ENCODE results near the gene KAZN. TPM values are rescaled to one million over a fixed set of nuclear protein-coding genes. Genes with fewer than 3 reads are reported as not detected.

Gene KAZN
- total RNA-seq, 1 donor from 2014 or later: 11.6 TPM

DNA sequence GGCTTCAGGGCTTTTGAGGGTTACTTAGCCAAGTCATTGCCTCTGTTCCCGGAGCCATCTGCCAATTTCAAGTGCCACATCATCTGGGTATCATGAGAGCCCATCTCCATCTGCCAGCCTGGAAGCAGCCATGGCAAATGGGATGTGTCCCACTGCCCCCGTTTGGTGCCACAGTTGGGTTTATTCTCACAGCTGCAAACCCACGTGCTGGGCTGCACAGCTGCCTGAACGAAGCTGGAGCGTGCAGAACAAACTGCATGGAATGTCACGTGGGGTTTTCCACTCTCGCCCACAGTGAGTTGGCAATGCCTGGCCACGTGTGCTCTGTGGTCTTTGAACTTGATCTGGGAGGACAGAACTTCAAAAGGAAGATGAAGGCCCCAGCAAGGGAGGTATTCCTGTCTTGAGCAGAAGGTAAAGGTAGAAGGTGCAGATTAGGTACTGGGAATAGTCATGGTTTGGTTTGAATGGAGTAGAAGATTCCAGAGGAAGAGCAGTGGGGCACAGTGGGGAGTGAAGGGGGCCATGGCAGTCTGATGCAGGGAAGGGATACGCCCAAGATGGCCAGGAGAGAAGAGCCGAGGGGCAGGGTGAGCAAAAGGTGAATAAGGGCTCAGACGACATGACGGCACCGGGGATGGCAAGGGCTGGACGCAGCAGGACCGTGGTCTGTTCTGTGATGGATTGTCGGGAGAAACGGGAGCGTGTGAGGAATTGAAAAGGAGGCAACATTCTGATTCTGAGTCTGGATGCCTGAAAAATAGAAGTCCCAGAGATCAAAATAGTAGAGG lies 222.0 kb downstream of the KAZN start:
- H3K27me3 Mint-ChIP-seq (ENCODE audit: low read depth): no peaks in the 10 kb centered on the region
- H3K4me1 Mint-ChIP-seq: no peaks in the 10 kb centered on the region

GRCh38 chr1:14822493-14822892 lies 224.0 kb downstream of the KAZN start:
- Mint-ChIP-seq H3K4me3 (no peak overlapping the region), H3K4me1 (no peaks in the 10 kb centered on the region), H3K27ac (ENCODE audit: unreplicated experiment) (no peak overlapping the region), H3K36me3 (ENCODE audit: low read depth) (no peaks in the 10 kb centered on the region), H3K27me3 (ENCODE audit: low read depth) (no peaks in the 10 kb centered on the region), H3K9me3 (no peaks in the 10 kb centered on the region)
- TF ChIP-seq CTCF (conservative IDR thresholded peaks at IDR 0.05): no peak
- no peak for DNase-seq (ENCODE audit: low read depth, low spot score)

More for the DNA sequence above, 222.0 kb downstream of the KAZN start:
- no peak for DNase-seq (ENCODE audit: low read depth, low spot score)
- no peak for TF ChIP-seq CTCF (conservative IDR thresholded peaks at IDR 0.05)
- Mint-ChIP-seq H3K4me3 (no peak overlapping the region), H3K36me3 (ENCODE audit: low read depth) (no peaks in the 10 kb centered on the region), H3K27ac (ENCODE audit: unreplicated experiment) (no peak overlapping the region), H3K9me3 (no peaks in the 10 kb centered on the region)

- no peaks in the 10 kb centered on the region for H3K36me3 Mint-ChIP-seq (ENCODE audit: low read depth)
- no peaks in the 10 kb centered on the region for H3K9me3 Mint-ChIP-seq
- H3K4me1 Mint-ChIP-seq: no peaks in the 10 kb centered on the region
- no peak for TF ChIP-seq CTCF (conservative IDR thresholded peaks at IDR 0.05)
- no peak for DNase-seq (ENCODE audit: low read depth, low spot score)
- H3K4me3 Mint-ChIP-seq: no peak overlapping the region
- H3K27ac Mint-ChIP-seq (ENCODE audit: unreplicated experiment): no peak overlapping the region
- no peaks in the 10 kb centered on the region for H3K27me3 Mint-ChIP-seq (ENCODE audit: low read depth)
Measured at GRCh38 chr1:14822996-14823395, 224.5 kb downstream of the KAZN start.

DNA sequence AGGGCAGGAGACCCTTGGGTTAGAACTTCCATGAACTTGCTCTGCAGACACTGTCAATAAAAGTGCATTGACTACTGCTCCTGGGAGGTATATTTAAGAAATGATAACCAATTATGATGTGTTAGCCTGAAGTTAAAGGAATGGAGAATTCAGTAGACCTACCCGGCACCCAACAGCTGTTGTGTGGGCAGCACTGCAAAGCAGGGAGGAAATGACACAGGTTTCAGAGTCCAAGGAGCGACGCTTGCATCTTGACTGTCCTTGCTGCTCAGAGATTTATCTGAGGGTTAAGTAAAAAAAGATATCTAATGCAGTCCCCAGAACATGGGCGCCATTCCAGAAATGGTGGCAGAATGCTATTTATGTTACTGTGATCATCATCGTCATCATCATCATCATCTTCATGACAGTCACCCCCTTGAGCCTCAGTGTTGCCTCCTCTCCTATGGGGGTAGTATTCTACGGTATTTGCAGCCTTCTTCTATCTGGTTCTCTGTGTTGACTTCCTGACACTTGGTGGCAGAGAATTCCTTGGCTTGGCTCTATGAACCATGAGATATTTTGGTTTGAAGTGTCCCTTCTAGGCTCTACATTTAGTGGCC lies 225.9 kb downstream of the KAZN start:
- no peak for DNase-seq (ENCODE audit: low read depth, low spot score)
- Mint-ChIP-seq H3K4me1 (no peaks in the 10 kb centered on the region), H3K27me3 (ENCODE audit: low read depth) (no peaks in the 10 kb centered on the region), H3K9me3 (no peaks in the 10 kb centered on the region), H3K36me3 (ENCODE audit: low read depth) (no peaks in the 10 kb centered on the region), H3K4me3 (no peak overlapping the region), H3K27ac (ENCODE audit: unreplicated experiment) (no peak overlapping the region)
- TF ChIP-seq CTCF (conservative IDR thresholded peaks at IDR 0.05): no peak

DNA sequence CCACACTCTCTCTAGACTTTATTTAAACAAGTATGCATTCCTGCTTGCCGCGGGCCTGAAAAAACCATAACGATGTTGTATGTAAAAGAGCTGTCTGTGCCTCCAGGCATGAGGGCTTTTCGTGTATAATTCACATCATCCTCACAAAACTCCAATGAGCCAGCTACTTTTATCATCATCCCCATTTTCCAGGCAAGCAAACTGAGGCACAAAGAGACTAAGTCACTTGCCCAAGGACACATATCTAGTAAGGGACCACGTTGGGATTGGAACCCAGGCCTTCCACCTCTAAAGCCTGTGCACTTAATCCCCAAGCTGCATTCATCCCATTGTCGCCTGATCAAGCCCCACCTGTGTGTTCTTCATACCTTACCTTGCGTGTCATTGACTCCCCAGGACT lies 226.9 kb downstream of the KAZN start:
- no peak overlapping the region for H3K27ac Mint-ChIP-seq (ENCODE audit: unreplicated experiment)

More for the DNA sequence above, 226.9 kb downstream of the KAZN start:
- Mint-ChIP-seq H3K9me3 (no peaks in the 10 kb centered on the region), H3K36me3 (ENCODE audit: low read depth) (no peaks in the 10 kb centered on the region), H3K4me1 (no peaks in the 10 kb centered on the region), H3K4me3 (no peak overlapping the region), H3K27me3 (ENCODE audit: low read depth) (no peaks in the 10 kb centered on the region)
- no peak for TF ChIP-seq CTCF (conservative IDR thresholded peaks at IDR 0.05)
- DNase-seq (ENCODE audit: low read depth, low spot score): no peak

Measured in neural crest cell (in vitro differentiated cells).